Mesothelial cell of epicardium (in vitro differentiated cells): ENCODE measurements around the gene SHANK2. TPM values are rescaled to one million over a fixed set of nuclear protein-coding genes. Genes with fewer than 3 reads are reported as not detected.

ENCODE experiments used
- DNase-seq, 2 experiments: peaks; one replicate each; pipeline ENCODE4 v3.0.0; 2021; ENCODE audit warnings: low spot score in 2 of 2; ENCODE audit not compliant: unreplicated experiment in 2 of 2
- H3K27ac Mint-ChIP-seq: 2 replicates; pipeline ENCODE4 v1.8.0; 2021; ENCODE audit warnings: mixed read lengths
- H3K27me3 Mint-ChIP-seq: 2 replicates; pipeline ENCODE4 v1.8.0; 2021; ENCODE audit warnings: low read depth, mixed read lengths
- H3K36me3 Mint-ChIP-seq: 2 replicates; pipeline ENCODE4 v1.8.0; 2021; ENCODE audit warnings: mixed read lengths
- H3K4me1 Mint-ChIP-seq: 2 replicates; pipeline ENCODE4 v1.8.0; 2021; ENCODE audit warnings: mixed read lengths
- H3K4me3 Mint-ChIP-seq: 2 replicates; pipeline ENCODE4 v1.8.0; 2021; ENCODE audit warnings: mild to moderate bottlenecking, moderate library complexity, mixed read lengths
- H3K9me3 Mint-ChIP-seq: 2 replicates; pipeline ENCODE4 v1.8.0; 2021; ENCODE audit warnings: mixed read lengths
- total RNA-seq: library from RNA; stranded (reverse); gene quantifications from 3 replicates; pipeline ENCODE4 v1.2.1, GENCODE V29; 2021
- TF ChIP-seq, protein P1 (sequence below): fragments of 200-600 bp; sonication (generic); IDR thresholded peaks from one replicate; pipeline ENCODE4 v1.5.0; 2021; ENCODE audit warnings: antibody characterized with exemption; ENCODE audit not compliant: unreplicated experiment

SHANK2 gene
- total RNA-seq, 1 donor from 2014 or later: 2.1 TPM

- Mint-ChIP-seq H3K9me3 (peaks cover 2% of the 10 kb centered on the region), H3K27me3 (peaks cover 12% of the 10 kb centered on the region), H3K4me3 (no peak overlapping the region), H3K27ac (no peak overlapping the region), H3K36me3 (no peaks in the 10 kb centered on the region), H3K4me1 (peaks cover 6% of the 10 kb centered on the region)
- peak in 1 of 2 experiments; percentile 14 for DNase-seq
- TF ChIP-seq, protein P1, sequence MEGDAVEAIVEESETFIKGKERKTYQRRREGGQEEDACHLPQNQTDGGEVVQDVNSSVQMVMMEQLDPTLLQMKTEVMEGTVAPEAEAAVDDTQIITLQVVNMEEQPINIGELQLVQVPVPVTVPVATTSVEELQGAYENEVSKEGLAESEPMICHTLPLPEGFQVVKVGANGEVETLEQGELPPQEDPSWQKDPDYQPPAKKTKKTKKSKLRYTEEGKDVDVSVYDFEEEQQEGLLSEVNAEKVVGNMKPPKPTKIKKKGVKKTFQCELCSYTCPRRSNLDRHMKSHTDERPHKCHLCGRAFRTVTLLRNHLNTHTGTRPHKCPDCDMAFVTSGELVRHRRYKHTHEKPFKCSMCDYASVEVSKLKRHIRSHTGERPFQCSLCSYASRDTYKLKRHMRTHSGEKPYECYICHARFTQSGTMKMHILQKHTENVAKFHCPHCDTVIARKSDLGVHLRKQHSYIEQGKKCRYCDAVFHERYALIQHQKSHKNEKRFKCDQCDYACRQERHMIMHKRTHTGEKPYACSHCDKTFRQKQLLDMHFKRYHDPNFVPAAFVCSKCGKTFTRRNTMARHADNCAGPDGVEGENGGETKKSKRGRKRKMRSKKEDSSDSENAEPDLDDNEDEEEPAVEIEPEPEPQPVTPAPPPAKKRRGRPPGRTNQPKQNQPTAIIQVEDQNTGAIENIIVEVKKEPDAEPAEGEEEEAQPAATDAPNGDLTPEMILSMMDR: no peak
Observed at GRCh38 chr11:71298016-71298550, 45.7 kb upstream of the SHANK2 start.

GRCh38 chr11:71294846-71295600 lies 42.6 kb upstream of the SHANK2 start:
- Mint-ChIP-seq H3K9me3 (peaks cover 33% of the 10 kb centered on the region), H3K36me3 (peaks cover 4% of the 10 kb centered on the region), H3K4me1 (peaks cover 6% of the 10 kb centered on the region), H3K27me3 (peaks cover 5% of the 10 kb centered on the region), H3K4me3 (no peak overlapping the region), H3K27ac (no peak overlapping the region)
- peak in 1 of 2 experiments; percentile 19 for DNase-seq
- TF ChIP-seq, protein P1: no peak

DNA sequence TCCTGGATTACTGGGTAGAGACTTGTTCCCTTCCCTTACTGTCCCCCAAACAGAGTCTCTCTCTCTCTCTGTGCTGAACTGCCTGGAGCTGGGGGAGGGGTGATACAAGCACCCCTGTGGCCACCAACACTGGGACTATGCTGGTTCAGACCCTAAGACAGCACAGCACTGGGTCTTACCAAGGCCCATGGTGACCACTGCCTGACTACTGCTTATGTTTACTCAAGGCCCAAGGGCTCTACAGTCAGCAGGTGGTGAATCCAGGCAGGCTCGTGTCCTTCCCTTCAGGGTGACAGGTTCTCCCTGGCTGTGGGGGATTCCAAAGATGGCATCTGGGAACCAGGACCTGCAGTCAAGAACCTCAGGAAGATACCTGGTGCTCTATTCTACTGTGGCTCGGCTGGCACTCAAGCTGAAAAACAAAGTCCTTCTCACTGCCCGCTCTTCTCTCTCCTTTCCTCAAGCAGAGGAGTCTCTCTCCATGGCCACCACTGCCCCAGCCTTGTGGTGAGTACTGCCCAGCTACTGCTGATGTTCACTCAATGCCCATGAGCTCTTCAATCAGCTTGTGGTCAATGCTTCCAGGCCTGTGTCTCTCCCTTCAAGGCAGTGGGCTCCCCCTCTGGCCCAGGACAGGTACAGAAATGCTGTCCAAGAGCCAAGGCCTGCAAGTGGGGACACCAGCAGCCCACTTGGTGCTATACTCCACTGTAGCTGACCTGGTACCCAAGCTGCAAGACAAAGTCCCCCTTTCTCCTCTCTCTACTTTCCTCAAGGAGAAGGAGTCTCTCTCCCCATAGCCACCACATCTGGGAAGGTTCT lies 41.8 kb upstream of the SHANK2 start:
- peaks cover 2% of the 10 kb centered on the region for H3K4me1 Mint-ChIP-seq
- H3K27me3 Mint-ChIP-seq: peaks cover 2% of the 10 kb centered on the region
- H3K36me3 Mint-ChIP-seq: peaks cover 6% of the 10 kb centered on the region
- DNase-seq: peak in 1 of 2 experiments; percentile 9
- no peak overlapping the region for H3K4me3 Mint-ChIP-seq
- TF ChIP-seq, protein P1: no peak
- no peak overlapping the region for H3K27ac Mint-ChIP-seq
- peaks cover 41% of the 10 kb centered on the region for H3K9me3 Mint-ChIP-seq

GRCh38 chr11:71286701-71287643 lies 34.6 kb upstream of the SHANK2 start:
- Mint-ChIP-seq H3K27ac (no peak overlapping the region), H3K4me3 (no peak overlapping the region), H3K4me1 (peaks cover 10% of the 10 kb centered on the region), H3K27me3 (peaks cover 2% of the 10 kb centered on the region), H3K9me3 (peaks cover 36% of the 10 kb centered on the region), H3K36me3 (peaks cover 6% of the 10 kb centered on the region)
- no peak for DNase-seq
- TF ChIP-seq, protein P1: no peak

DNA sequence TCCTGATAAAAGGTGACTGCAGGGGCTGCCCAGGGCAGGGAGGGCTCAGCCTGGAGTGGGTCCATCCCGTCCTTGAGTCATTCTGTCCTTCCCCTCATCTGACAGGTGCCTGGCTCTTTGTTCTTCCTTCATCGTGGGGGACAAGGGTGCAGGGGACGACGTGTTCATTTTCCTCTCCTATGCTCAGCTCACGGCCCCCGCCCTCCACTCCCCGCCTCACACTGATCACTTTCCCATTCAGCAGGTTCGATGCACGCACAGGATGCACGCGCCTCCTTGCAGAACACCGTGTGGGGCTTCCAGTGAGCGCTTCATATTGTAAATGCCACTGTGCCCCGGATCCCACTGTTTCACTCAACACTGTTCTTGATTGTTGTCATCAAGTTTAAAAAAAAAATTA lies 32.7 kb upstream of the SHANK2 start:
- TF ChIP-seq, protein P1: no peak
- Mint-ChIP-seq H3K4me3 (no peak overlapping the region), H3K27me3 (peaks cover 2% of the 10 kb centered on the region), H3K9me3 (peaks cover 17% of the 10 kb centered on the region), H3K36me3 (peaks cover 1% of the 10 kb centered on the region), H3K4me1 (peaks cover 10% of the 10 kb centered on the region), H3K27ac (no peak overlapping the region)
- DNase-seq: no peak
